Measurements from ENCODE around the gene AFAP1.

DNA sequence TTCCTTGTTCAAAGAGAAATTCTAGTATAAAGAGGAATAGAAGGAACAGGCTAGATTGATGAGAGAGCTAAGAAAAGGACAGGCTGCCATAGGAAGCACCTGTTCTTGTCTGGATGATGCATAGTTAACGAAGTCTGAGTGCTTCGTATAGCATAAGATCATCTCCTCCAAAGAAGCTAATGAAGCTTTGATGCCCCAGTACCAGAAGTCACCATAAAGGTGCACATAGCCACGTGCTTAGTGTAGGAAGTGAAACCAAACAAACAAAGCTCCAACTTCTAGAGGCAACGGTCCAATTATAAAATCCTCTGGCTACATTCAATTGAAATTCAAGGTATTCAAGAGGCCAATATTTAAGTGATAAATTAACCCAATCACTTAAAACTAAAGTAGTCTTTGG is 31.0 kb downstream of the AFAP1 start:
- TF ChIP-seq CTCF (IDR thresholded peaks at IDR 0.05) (no peak), EZH2 (IDR thresholded peaks at IDR 0.05) (no peak)

All from neural progenitor cell (in vitro differentiated cells).